CD14-positive monocyte (primary cell): ENCODE measurements around the gene COPS2. TPM values are rescaled to one million over a fixed set of nuclear protein-coding genes. Genes with fewer than 3 reads are reported as not detected.
A peak's percentile ranks its signal among the peaks of the same experiment; 100 is the strongest.

Experiments used
- DNase-seq, 3 donors: peaks; one replicate each; pipeline ENCODE4 v3.0.0-alpha.2; 2011 to 2022
- H2AFZ ChIP-seq: 2 replicates; pipeline ENCODE4 v1.6.0; 2012; ENCODE audit warnings: mild to moderate bottlenecking, low read depth, low read length, inconsistent platforms; ENCODE audit not compliant: insufficient read depth, poor library complexity, severe bottlenecking
- H3K27ac ChIP-seq, 2 donors: 1 replicate in 1 of 2; 2 replicates in 1 of 2; pipeline ENCODE4 v1.5.1; 2012 to 2013; ENCODE audit warnings: low read length in 2 of 2, control low read depth in 1 of 2, inconsistent platforms in 1 of 2, low read depth in 1 of 2, mild to moderate bottlenecking in 1 of 2
- H3K27me3 ChIP-seq, 2 donors: one replicate each; pipeline versions ENCODE4 v1.6.0 to v1.6.1; 2011 to 2013; ENCODE audit warnings: low read length in 2 of 2; ENCODE audit not compliant: control insufficient read depth in 2 of 2, insufficient read depth in 2 of 2
- H3K36me3 ChIP-seq, 2 donors: replicated peaks in 1 of 2; 1 replicate in 1 of 2; 2 replicates in 1 of 2; pipeline versions ENCODE4 v1.5.1 to v1.6.1; 2012 to 2013; ENCODE audit warnings: low read length in 2 of 2, control low read depth in 1 of 2, inconsistent platforms in 1 of 2, mild to moderate bottlenecking in 1 of 2; ENCODE audit not compliant: insufficient read depth in 2 of 2, control insufficient read depth in 1 of 2
- H3K4me1 ChIP-seq, 2 donors: 1 replicate in 1 of 2; 2 replicates in 1 of 2; pipeline versions ENCODE4 v1.5.1 to v1.6.1; 2012 to 2013; ENCODE audit warnings: low read length in 2 of 2, control low read depth in 1 of 2, inconsistent platforms in 1 of 2, mild to moderate bottlenecking in 1 of 2, moderate library complexity in 1 of 2; ENCODE audit not compliant: insufficient read depth in 2 of 2, control insufficient read depth in 1 of 2
- H3K4me2 ChIP-seq: replicated peaks from 2 replicates; pipeline ENCODE3; 2012; ENCODE audit warnings: low read length, moderate library complexity, mild to moderate bottlenecking; ENCODE audit not compliant: poor library complexity, severe bottlenecking; ENCODE audit errors: extremely low read depth
- H3K4me3 ChIP-seq, 3 experiments: fragments of 200-600 bp in 1 of 3; sonication (generic) in 1 of 3; replicated peaks in 1 of 3; 1 replicate in 2 of 3; 2 replicates in 1 of 3; pipeline ENCODE4 v1.5.1; 2011 to 2013; ENCODE audit warnings: low read length in 3 of 3, mild to moderate bottlenecking in 3 of 3, control low read depth in 2 of 3, low read depth in 2 of 3, inconsistent platforms in 1 of 3, moderate library complexity in 1 of 3
- H3K79me2 ChIP-seq: 2 replicates; pipeline ENCODE4 v1.6.0; 2012; ENCODE audit warnings: mild to moderate bottlenecking, control low read depth, inconsistent platforms, low read length, moderate library complexity; ENCODE audit not compliant: insufficient read depth
- H3K9ac ChIP-seq: 2 replicates; pipeline ENCODE4 v1.6.0; 2017; ENCODE audit warnings: low read length, mild to moderate bottlenecking; ENCODE audit not compliant: insufficient read depth, poor library complexity, severe bottlenecking
- H3K9me3 ChIP-seq, 2 donors: replicated peaks in 1 of 2; 1 replicate in 1 of 2; 2 replicates in 1 of 2; pipeline versions ENCODE4 v1.5.1 to v1.6.1; 2012 to 2013; ENCODE audit warnings: low read length in 2 of 2, control low read depth in 1 of 2; ENCODE audit not compliant: control insufficient read depth in 1 of 2, insufficient read depth in 1 of 2
- H4K20me1 ChIP-seq: 2 replicates; pipeline ENCODE4 v1.6.0; 2012; ENCODE audit warnings: mild to moderate bottlenecking, low read length, control low read depth, moderate library complexity; ENCODE audit not compliant: insufficient read depth
- H3K27ac Mint-ChIP-seq, 7 donors: one replicate each; pipeline ENCODE4 v1.8.0; 2020; ENCODE audit warnings: mild to moderate bottlenecking in 7 of 7, mixed read lengths in 7 of 7, moderate library complexity in 6 of 7, inconsistent platforms in 2 of 7
- H3K27me3 Mint-ChIP-seq, 3 donors: one replicate each; pipeline ENCODE4 v1.8.0; 2021 to 2022; ENCODE audit warnings: low read depth in 3 of 3, mild to moderate bottlenecking in 3 of 3, mixed read lengths in 3 of 3, moderate library complexity in 3 of 3, inconsistent platforms in 1 of 3
- H3K36me3 Mint-ChIP-seq, 2 donors: one replicate each; pipeline ENCODE4 v1.8.0; 2020; ENCODE audit warnings: mixed read lengths in 2 of 2, inconsistent platforms in 1 of 2, mild to moderate bottlenecking in 1 of 2
- H3K4me1 Mint-ChIP-seq: one replicate; pipeline ENCODE4 v1.8.0; 2020; ENCODE audit warnings: mild to moderate bottlenecking, mixed read lengths
- H3K4me3 Mint-ChIP-seq, 2 donors: one replicate each; pipeline ENCODE4 v1.8.0; 2020; ENCODE audit warnings: mild to moderate bottlenecking in 2 of 2, mixed read lengths in 2 of 2, moderate library complexity in 1 of 2
- H3K9me3 Mint-ChIP-seq, 7 donors: one replicate each; pipeline ENCODE4 v1.8.0; 2020 to 2022; ENCODE audit warnings: mixed read lengths in 7 of 7, mild to moderate bottlenecking in 6 of 7, moderate library complexity in 6 of 7, inconsistent platforms in 2 of 7
- CTCF ChIP-seq: fragments of 200-600 bp; IDR thresholded peaks from one replicate; pipeline ENCODE4 v1.8.0; 2022; ENCODE audit warnings: antibody characterized with exemption, mild to moderate bottlenecking
- WGBS: methylation state at CpG from one replicate; pipeline ENCODE4 v1.1.5; 2013; ENCODE audit warnings: missing lambda C conversion rate; ENCODE audit not compliant: insufficient coverage; 5-methylcytosine and 5-hydroxymethylcytosine counted together
- intact Hi-C, 2 donors: fragments of 100-400 bp; cut with micrococcal nuclease; formaldehyde crosslinking; loops; one replicate each; pipeline versions ENCODE4 v1.15.0 to v1.15.1; 2023
- polyA plus RNA-seq, 3 donors: library from polyadenylated mRNA; depleted of rRNA in 1 of 3; unstranded in 2 of 3; stranded (reverse) in 1 of 3; fragments of 300-500 nt in 2 of 3; fragments of >200 nt in 1 of 3; fragmentation: Illumina TruSeq in 2 of 3; gene quantifications; 1 replicate in 2 of 3; 2 replicates in 1 of 3; pipeline ENCODE4 v1.2.3, GENCODE V29; 2012 to 2021

COPS2 gene
- polyA plus RNA-seq, 3 donors, result 22.2 to 36.1 (median 32.4) TPM

- Histone ChIP-seq H3K4me1 (peaks cover 14 to 33% of the 10 kb centered on the region in 2 donors), H3K27ac (peak overlapping the region; percentile 86 to 89), H3K4me3 (peak overlapping the region; percentile 92 to 97 (median 95)), H3K79me2 (peaks cover 71% of the 10 kb centered on the region), H3K4me2 (peak overlapping the region; percentile 97), H3K36me3 (no peaks in the 10 kb centered on the region), H3K27me3 (no peaks in the 10 kb centered on the region), H4K20me1 (peaks cover 19% of the 10 kb centered on the region), H3K9ac (peak overlapping the region; percentile 90), H3K9me3 (no peaks in the 10 kb centered on the region), H2AFZ (peak overlapping the region; percentile 96)
- WGBS, result 0% methylated on average over 16 of the region's 26 CpGs
- no peaks in the 10 kb centered on the region for H3K27me3 Mint-ChIP-seq
- H3K9me3 Mint-ChIP-seq, result no peaks in the 10 kb centered on the region
- H3K4me1 Mint-ChIP-seq, result peaks cover 38% of the 10 kb centered on the region
- peak overlapping the region; percentile 96 to 97 for H3K4me3 Mint-ChIP-seq
- peak overlapping the region; percentile 91 to 99 (median 95) for H3K27ac Mint-ChIP-seq
- intact Hi-C loops, result loop anchor here (5.0 to 10.0 kb wide), 3 partner anchors 111 to 469 kb away; partner anchors contain the start of genes SECISBP2L (in 2 of the 2), CEP152 (in 1 of the 2), DTWD1 (in 1 of the 2) and FAM227B (in 1 of the 2)
- no peaks in the 10 kb centered on the region for H3K36me3 Mint-ChIP-seq
- peak in 2 of 3 donors; percentile 7 to 8 for DNase-seq
- TF ChIP-seq CTCF, result no peak
Measured at GRCh38 chr15:49155834-49156627, 632 bp upstream of the COPS2 start.

- no peak for DNase-seq
- Histone ChIP-seq H3K36me3 (no peaks in the 10 kb centered on the region), H3K4me2 (peak overlapping the region; percentile 97), H3K27ac (peak overlapping the region; percentile 86 to 89), H3K9me3 (no peaks in the 10 kb centered on the region), H3K9ac (peak overlapping the region; percentile 90), H3K4me1 (peaks cover 14 to 34% of the 10 kb centered on the region in 2 donors), H3K27me3 (no peaks in the 10 kb centered on the region), H2AFZ (peak overlapping the region; percentile 96), H3K79me2 (peaks cover 81% of the 10 kb centered on the region), H4K20me1 (peaks cover 30% of the 10 kb centered on the region), H3K4me3 (peak overlapping the region; percentile 92 to 97 (median 95))
- no peaks in the 10 kb centered on the region for H3K27me3 Mint-ChIP-seq
- WGBS, result 2% methylated on average over 7 of the region's 7 CpGs
- peak overlapping the region; percentile 96 to 97 for H3K4me3 Mint-ChIP-seq
- H3K4me1 Mint-ChIP-seq, result peaks cover 38% of the 10 kb centered on the region
- H3K36me3 Mint-ChIP-seq, result peaks cover 0 to 3% of the 10 kb centered on the region in 2 donors
- intact Hi-C loops, result loop anchor here (5.0 to 10.0 kb wide), 3 partner anchors 110 to 470 kb away; partner anchors contain the start of genes SECISBP2L (in 2 of the 2), CEP152 (in 1 of the 2), DTWD1 (in 1 of the 2) and FAM227B (in 1 of the 2)
- H3K27ac Mint-ChIP-seq, result peak overlapping the region; percentile 92 to 99 (median 98)
- no peaks in the 10 kb centered on the region for H3K9me3 Mint-ChIP-seq
- no peak for TF ChIP-seq CTCF
Measured at GRCh38 chr15:49154799-49155109, 645 bp downstream of the COPS2 start.
